GM18868 (cell line): ENCODE measurements around the gene CDX1.

ENCODE experiments used
- ATAC-seq: cut with Tn5 transposase; IDR thresholded peaks from one replicate; pipeline ENCODE4 v1.9.1; 2021; ENCODE audit warnings: mild to moderate bottlenecking, moderate library complexity; ENCODE audit not compliant: unreplicated experiment

The CDX1 gene

GRCh38 chr5:150181027-150181426 lies 14.4 kb downstream of the CDX1 start:
- ATAC-seq: no peak

- ATAC-seq: no peak
These were observed 15.4 kb downstream of the CDX1 start for GRCh38 chr5:150181766-150182545.

DNA sequence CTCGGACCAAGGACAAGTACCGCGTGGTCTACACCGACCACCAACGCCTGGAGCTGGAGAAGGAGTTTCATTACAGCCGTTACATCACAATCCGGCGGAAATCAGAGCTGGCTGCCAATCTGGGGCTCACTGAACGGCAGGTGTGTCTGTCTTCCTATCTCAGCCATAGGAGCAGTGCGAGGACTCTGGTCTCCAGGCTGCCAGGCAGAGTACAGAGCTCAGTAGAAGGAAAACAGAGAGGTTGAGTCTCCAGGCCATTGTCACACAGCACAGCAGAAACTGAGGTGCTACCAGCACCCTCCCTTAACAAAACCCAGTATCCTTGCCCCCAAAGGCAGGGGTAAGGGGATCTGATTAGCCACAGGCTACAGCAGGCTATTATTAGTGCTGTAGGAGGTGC lies 16.2 kb downstream of the CDX1 start:
- no peak for ATAC-seq

DNA sequence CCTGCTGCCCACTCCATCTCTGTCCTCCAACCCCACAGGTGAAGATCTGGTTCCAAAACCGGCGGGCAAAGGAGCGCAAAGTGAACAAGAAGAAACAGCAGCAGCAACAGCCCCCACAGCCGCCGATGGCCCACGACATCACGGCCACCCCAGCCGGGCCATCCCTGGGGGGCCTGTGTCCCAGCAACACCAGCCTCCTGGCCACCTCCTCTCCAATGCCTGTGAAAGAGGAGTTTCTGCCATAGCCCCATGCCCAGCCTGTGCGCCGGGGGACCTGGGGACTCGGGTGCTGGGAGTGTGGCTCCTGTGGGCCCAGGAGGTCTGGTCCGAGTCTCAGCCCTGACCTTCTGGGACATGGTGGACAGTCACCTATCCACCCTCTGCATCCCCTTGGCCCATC lies 16.9 kb downstream of the CDX1 start:
- ATAC-seq: no peak

GRCh38 chr5:150184006-150184405 lies 17.4 kb downstream of the CDX1 start:
- ATAC-seq: no peak

DNA sequence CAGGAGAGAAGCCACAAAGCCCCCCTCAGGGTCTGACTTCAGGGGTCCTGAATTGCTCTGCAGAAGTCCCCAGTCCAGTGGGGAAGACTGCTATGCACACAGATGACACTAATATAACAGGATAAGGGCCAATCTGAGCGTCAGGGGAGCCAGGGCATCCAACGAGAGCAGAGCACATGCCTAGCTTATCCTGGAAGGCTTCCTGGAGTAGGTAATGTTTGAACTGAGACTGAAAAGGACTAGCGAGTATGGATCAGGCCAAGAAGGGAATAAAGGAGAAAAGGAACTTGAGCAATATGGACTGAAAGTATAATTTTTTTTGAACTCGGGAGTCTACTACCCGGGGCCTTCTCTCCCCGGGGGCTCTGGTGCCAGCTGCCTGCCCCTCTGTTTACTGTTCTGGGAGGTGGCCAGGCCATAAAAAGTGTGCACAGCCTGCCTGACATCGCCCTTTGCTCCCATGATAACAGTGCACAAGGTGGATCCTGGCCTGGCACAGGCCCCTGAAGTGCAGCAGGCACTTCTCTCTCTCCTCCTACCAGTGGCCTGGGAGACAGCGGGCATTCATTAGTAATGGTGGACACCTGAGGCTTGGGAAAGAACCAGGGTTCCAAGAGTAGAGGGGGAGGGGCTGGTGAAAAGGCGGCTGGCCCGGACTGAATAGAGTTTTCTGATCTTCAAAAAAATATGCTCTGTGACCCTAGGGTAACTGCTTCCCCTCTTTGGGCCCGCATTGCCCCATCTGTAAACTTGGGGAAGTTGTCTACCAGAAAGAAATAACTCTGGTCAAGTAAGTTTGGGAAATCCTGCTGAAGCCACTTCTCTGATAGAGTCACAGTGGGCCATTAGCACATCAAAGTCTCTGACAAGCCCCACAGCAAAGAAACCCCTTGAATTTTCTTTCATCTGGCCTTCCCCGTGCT lies 18.7 kb downstream of the CDX1 start:
- ATAC-seq: no peak

- no peak for ATAC-seq
These were observed 19.6 kb downstream of the CDX1 start for GRCh38 chr5:150186137-150186536.

DNA sequence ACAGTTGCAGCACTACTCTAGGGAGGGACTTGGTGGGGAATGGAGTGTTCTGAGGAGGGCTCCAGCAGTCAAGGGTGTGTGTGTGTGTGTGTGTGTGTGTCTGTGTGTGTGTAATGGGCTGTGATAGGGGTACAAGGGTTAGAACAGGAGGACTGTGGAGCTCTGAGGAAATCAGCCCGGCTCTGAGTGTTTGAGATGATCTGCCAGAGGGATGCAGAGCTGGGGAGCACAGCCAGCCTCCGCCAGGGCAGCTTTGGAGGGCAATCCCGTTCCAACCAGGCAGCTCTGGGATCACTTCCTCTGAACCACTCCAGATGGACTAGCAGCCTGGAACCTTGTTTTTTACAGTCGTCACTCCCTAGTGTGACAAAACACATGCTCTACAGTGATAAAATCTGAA lies 20.3 kb downstream of the CDX1 start:
- ATAC-seq: no peak

- no peak for ATAC-seq
These were observed 21.7 kb downstream of the CDX1 start for GRCh38 chr5:150188146-150188842.

DNA sequence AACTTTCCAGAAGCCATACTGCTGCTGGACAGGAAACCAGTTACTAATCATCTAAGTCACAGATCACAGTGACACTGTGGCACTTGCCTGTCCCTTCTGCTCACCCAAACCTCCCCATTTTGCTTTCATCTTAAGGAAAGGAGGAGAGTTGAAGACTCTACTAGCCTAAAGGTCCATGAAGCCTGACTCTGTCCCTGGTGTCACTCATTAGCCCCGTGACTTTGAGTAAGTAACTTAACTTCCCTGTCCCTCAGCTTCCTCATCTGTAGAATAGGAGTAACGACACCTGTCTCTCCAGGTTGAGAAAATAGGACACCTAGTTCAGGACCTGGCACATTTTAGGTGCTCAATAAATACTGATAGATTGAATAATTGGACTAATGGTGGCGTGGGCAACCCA lies 22.7 kb downstream of the CDX1 start:
- ATAC-seq: no peak

- ATAC-seq: no peak
These were observed 23.3 kb downstream of the CDX1 start, which contains the start of gene SLC6A7 for GRCh38 chr5:150189728-150190502. TSS of gene SLC6A7 (plus strand) at chr5:150190062. CDS start at chr5:150190328, 266 bp downstream.

DNA sequence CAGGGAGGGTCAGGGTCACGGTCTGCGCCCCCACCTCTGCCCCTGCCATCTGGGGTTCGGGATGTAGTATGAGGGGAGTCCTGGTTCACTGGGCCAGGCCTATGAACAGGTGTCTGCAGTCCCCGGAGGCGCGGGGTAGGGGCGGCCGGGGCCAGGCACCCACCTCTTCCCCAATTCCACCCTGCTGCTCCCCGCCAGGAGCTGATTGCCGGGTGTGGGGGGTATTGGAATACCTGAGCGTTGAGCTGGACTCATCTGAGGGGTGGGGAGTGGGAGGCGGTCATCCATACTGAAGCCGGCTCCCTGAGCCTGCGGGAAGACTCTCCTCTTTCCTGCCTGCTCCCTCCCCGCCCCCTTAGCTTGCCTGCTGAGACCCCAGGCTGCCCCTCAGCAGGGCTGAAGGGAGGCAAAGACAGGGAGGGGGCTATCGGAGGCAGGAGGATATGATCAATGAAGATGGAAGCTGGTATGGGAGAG lies 24.0 kb downstream of the CDX1 start:
- ATAC-seq: no peak

- no peak for ATAC-seq
These were observed 24.4 kb downstream of the CDX1 start for GRCh38 chr5:150190987-150191386.

- no peak for ATAC-seq
These were observed 25.9 kb downstream of the CDX1 start for GRCh38 chr5:150192462-150192861.

DNA sequence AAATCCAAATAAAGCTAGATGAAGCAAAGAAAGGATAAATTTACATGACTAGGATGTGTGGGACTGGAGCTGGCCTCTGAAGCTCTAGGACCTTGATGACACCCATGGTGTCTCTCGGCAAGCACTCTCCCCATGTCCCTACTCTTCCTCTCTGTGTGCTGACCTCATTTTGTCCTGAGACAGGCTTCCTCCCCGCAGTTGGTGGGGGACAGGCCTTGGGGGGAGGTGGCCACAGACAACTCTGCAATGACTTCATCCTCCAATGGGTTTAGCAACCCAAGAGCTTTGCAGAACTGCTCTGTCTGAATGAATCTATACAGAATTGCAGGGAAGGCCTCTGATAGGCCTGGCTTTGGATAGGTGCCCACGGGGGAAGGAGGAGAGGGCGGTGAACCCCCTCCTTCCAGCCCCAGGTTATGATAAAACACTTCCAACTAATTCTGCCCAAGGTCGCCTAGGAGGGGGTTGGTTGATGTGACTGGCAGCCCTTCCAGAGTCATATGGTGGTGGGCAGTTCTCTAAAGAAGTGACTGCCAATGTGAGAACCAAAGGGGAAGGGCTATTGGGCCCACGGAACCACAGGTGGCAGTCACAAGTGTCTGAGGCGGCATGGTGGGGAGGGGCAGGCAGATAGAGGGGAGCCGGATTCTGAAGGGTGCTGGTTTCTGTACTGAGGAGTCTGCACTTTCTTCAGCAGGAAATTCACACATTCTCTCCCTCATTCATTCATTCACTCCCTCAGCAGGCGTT lies 29.3 kb downstream of the CDX1 start:
- ATAC-seq: no peak

GRCh38 chr5:150196514-150196913 lies 29.9 kb downstream of the CDX1 start:
- ATAC-seq: no peak

DNA sequence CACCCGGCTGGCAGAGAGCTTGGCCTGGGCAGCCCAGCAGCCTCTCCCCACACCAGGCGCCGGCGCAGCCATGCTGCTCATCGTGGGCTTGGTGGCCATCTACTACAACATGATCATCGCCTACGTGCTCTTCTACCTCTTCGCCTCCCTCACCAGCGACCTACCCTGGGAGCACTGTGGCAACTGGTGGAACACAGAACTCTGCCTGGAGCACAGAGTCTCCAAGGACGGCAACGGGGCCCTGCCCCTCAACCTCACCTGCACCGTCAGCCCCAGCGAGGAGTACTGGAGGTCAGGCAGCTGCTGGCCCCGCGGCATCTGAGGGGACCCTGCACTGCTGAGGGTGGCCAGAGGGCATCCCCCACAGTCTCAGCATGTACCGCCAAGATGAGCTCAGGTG lies 30.4 kb downstream of the CDX1 start:
- ATAC-seq: no peak

GRCh38 chr5:150197476-150197875 lies 30.9 kb downstream of the CDX1 start:
- no peak for ATAC-seq

- no peak for ATAC-seq
These were observed 35.9 kb downstream of the CDX1 start for GRCh38 chr5:150202501-150202900.
